ENCODE data around the gene VASP. TPM values are rescaled to one million over a fixed set of nuclear protein-coding genes. Genes with fewer than 3 reads are reported as not detected.
A peak's percentile ranks its signal among the peaks of the same experiment; 100 is the strongest.

VASP gene
- polyA plus RNA-seq, 2 of the 4 experiments (the other 2 are of a cell fraction): 64.5 to 94.3 TPM

DNA sequence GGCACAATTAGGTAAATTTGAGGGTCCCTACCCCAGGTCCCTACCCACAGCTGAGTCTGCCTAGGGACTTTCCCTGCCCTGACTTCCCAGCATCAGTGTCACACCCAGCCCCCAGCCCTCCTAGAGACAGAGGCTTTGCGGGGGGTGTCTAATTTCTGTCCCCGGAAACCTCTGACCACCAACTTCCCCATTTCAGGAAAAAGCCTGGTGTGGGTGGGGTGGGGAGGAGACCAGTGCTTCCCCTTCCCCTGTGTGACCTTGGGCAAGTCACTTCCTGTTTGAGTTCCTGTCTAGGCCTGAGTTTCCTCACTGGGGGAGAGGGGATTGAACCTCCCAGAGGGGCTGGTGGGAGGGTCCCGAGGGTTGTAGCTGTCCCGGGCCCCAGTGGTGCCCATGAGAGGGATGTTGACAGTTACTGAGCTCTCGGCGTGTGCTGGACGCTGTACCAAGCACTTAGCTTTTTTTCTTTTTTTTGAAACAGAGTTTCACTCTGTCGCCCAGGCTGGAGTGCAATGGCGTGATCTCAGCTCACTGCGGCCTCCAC is 7.9 kb downstream of the VASP start:
- CTCF ChIA-PET: interaction anchor here (0.6 to 5.8 kb wide), 14 partner anchors 9 to 163 kb away, joined by 3 to 43 read pairs (median 6); no protein-coding TSS in a partner anchor
- Histone ChIP-seq H3K4me2 (peak overlapping the region; percentile 72), H3K9me3 (no peaks in the 10 kb centered on the region), H3K4me1 (peaks cover 69% of the 10 kb centered on the region), H3K4me3 (no peak overlapping the region), H3K27ac (peak overlapping the region; percentile 63 to 83)
- WGBS (ENCODE audit: missing lambda C conversion rate): 93% methylated on average over 10 of the region's 10 CpGs
- ATAC-seq (no peak), DNase-seq (ENCODE audit: low read depth in 1 of 2, low spot score in 1 of 2) (no peak), FAIRE-seq (no peak)
- POLR2A ChIA-PET: interaction anchor here (1.5 kb wide), 1 partner anchor 127 kb away, joined by 4 read pairs; no protein-coding TSS in a partner anchor
- no peak for TF ChIP-seq CHD2 (IDR thresholded peaks at IDR 0.05; ENCODE audit: low read length, partially characterized antibody)
- no peak for TF ChIP-seq NR3C1 (IDR thresholded peaks at IDR 0.05)
- TF ChIP-seq CEBPB (IDR thresholded peaks at IDR 0.05): no peak
- TF ChIP-seq PHF8 (IDR thresholded peaks at IDR 0.05; ENCODE audit: borderline replicate concordance, low read depth): no peak
- no peak for TF ChIP-seq RARB (CRISPR knock-in tag; IDR thresholded peaks at IDR 0.05)
- TF ChIP-seq, protein P1, sequence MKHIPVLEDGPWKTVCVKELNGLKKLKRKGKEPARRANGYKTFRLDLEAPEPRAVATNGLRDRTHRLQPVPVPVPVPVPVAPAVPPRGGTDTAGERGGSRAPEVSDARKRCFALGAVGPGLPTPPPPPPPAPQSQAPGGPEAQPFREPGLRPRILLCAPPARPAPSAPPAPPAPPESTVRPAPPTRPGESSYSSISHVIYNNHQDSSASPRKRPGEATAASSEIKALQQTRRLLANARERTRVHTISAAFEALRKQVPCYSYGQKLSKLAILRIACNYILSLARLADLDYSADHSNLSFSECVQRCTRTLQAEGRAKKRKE (CRISPR knock-in tag; IDR thresholded peaks at IDR 0.05; ENCODE audit: low read depth): no peak
- no peak for TF ChIP-seq ZNF302 (CRISPR knock-in tag; IDR thresholded peaks at IDR 0.05)
- no peak for TF ChIP-seq HDAC2 (IDR thresholded peaks at IDR 0.05)
- TF ChIP-seq PBX3 (IDR thresholded peaks at IDR 0.05): no peak
- TF ChIP-seq SMC3 (IDR thresholded peaks at IDR 0.05): no peak
- no peak for TF ChIP-seq HOXA7 (CRISPR knock-in tag; IDR thresholded peaks at IDR 0.05)
- TF ChIP-seq, protein P2, sequence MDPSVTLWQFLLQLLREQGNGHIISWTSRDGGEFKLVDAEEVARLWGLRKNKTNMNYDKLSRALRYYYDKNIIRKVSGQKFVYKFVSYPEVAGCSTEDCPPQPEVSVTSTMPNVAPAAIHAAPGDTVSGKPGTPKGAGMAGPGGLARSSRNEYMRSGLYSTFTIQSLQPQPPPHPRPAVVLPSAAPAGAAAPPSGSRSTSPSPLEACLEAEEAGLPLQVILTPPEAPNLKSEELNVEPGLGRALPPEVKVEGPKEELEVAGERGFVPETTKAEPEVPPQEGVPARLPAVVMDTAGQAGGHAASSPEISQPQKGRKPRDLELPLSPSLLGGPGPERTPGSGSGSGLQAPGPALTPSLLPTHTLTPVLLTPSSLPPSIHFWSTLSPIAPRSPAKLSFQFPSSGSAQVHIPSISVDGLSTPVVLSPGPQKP (IDR thresholded peaks at IDR 0.05; ENCODE audit: low read depth, low read length): no peak

DNA sequence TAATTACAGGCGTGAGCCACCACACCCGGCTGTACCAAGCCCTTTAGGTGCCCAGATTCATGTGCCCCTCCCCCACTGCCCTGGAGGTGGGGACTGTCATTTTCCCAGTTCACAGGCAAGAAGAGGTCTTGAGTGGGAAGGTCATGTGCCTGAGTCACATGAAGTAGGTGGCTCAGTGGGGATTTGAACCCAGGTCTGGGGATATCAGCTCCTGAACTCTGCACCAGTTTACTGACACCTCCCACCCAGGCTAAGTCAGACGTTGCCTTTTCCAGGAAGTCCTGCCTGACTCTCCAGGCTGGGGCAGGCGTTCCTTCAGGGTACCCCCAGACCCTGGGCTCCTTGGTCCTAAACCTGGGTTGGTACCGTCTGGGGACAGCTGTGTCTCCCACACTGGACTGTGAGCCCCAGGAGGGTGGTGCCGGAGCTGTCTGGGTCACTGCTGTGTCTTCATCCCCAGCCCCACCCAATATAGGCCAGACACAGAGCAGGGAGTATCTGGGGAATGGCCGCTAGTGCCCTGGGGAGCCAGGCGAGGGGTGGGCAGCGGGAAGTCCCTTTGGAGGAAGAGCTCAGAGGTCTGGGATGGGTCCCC is 8.6 kb downstream of the VASP start:
- no peak for FAIRE-seq
- no peak overlapping the region for H3K4me3 ChIP-seq
- ChIA-PET CTCF (interaction anchor here (0.6 to 5.8 kb wide), 15 partner anchors 8 to 162 kb away, joined by 3 to 43 read pairs (median 5); partner anchors contain the start of gene VASP), POLR2A (interaction anchor here (1.5 kb wide), 1 partner anchor 126 kb away, joined by 4 read pairs; no protein-coding TSS in a partner anchor)
- H3K4me2 ChIP-seq: peak overlapping the region; percentile 72; the same call in 1 of the 3 replicates
- 69% methylated on average over 8 of the region's 9 CpGs for WGBS (ENCODE audit: missing lambda C conversion rate)
- peaks cover 65% of the 10 kb centered on the region for H3K4me1 ChIP-seq
- no peaks in the 10 kb centered on the region for H3K9me3 ChIP-seq
- peak in 1 of 2 experiments; percentile 46 for DNase-seq (ENCODE audit: low read depth in 1 of 2, low spot score in 1 of 2)
- ATAC-seq: peak; percentile 17 to 31; a peak in 3 of 6 replicates
- TF ChIP-seq GATA3 (IDR thresholded peaks at IDR 0.05; ENCODE audit: borderline replicate concordance) (no peak), KDM5A (IDR thresholded peaks at IDR 0.05) (no peak), NPAS2 (CRISPR knock-in tag; IDR thresholded peaks at IDR 0.05; ENCODE audit: borderline replicate concordance) (no peak), MAX (IDR thresholded peaks at IDR 0.05) (peak; percentile 33; the same call in 1 of the 2 replicates), HES2 (IDR thresholded peaks at IDR 0.05) (no peak), EHMT2 (IDR thresholded peaks at IDR 0.05; ENCODE audit: low read depth) (no peak)
- TF ChIP-seq, protein P3, sequence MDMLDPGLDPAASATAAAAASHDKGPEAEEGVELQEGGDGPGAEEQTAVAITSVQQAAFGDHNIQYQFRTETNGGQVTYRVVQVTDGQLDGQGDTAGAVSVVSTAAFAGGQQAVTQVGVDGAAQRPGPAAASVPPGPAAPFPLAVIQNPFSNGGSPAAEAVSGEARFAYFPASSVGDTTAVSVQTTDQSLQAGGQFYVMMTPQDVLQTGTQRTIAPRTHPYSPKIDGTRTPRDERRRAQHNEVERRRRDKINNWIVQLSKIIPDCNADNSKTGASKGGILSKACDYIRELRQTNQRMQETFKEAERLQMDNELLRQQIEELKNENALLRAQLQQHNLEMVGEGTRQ (IDR thresholded peaks at IDR 0.05): peak; percentile 42; the same call in 1 of the 2 replicates
- peak overlapping the region; percentile 1 to 83; a peak in 4 of 6 replicates for H3K27ac ChIP-seq

Measured in A549 (cell line).